Measurements from ENCODE around the gene MRPS17. TPM values are rescaled to one million over a fixed set of nuclear protein-coding genes. Genes with fewer than 3 reads are reported as not detected.
"Not testable (repeated sequence)": the region's sequence is repeated elsewhere in the genome, so short reads cannot be mapped to it uniquely, and the experiment has no call there.

Gene MRPS17
- polyA plus RNA-seq (ENCODE audit: insufficient read length), result 10.7 TPM

DNA sequence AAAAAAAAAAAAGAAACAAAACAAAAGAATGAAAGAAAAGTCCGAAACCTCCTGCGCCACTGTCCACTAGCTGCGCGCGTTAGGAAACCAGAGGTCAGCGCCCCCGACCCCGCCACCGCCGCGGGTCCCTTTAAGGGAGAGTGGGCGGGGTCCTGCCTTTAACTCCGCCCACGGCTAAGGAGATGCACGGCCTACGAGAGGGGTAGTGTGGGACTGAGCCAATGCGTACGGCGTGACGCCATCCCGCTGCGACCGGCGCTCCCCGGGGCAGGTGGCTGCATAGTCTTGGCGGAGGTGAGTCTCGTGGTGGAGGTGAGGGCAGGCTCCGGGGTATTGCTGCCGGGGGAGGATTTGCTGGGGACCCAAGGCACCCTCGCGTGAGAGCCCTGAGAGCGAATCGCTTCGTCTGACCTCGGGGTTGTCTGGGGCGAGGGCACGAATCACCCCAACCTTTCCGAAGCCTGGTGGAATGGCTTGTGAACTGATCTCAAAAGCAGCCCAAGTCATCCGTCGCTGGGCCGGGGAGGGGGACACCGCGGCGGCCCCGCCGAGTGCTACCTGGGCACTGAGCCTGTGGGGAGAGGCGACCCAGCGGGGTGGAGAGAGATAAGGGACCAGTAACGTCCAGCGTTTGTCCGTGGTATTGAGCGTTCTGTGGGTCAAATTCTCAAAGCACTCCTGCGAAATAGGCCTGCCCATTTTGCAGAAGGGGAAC, at the start of gene MRPS17:
Gene MRPS17, plus strand, starts transcription at position 241 of the 715 bp plus-strand sequence. CDS start 1,319 bp downstream, outside the sequence.
- peak; percentile 90 for DNase-seq

DNA sequence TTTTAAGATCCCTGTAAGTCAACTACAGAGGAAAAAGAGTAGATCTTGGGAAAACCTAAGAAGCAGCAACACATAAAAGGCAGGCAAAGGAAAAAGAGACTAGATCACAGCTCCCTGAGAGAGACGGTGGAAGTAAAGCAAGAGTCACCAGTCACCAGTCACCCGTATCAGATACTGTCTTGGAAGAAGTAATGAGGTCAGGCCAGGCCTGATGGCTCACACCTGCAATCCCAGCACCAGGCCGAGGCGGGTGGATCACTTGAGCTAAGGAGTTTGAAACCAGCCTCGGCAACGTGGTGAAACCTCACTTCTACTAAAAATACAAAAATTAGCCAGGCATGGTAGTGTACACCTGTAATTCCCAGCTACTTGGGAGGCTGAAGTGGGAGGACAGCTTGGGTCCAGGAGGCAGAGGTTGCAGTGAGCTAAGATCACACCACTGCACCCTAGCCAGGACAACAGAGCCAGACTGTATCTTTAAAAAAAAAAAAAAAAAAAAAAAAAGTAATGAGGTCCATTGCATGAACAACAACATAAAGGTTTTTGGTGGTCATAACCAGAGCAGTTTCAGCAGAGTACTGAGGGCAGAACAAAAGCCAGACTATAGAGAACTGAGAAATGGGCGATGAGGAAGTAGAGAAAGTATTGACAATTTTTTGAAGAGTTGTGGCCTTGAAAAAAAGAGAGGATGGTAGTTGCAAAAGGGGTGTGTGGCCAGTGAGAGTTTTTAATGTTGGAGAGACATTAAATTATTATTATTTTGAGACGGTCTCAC, 47.5 kb upstream of the MRPS17 start:
- DNase-seq, result no peak

DNA sequence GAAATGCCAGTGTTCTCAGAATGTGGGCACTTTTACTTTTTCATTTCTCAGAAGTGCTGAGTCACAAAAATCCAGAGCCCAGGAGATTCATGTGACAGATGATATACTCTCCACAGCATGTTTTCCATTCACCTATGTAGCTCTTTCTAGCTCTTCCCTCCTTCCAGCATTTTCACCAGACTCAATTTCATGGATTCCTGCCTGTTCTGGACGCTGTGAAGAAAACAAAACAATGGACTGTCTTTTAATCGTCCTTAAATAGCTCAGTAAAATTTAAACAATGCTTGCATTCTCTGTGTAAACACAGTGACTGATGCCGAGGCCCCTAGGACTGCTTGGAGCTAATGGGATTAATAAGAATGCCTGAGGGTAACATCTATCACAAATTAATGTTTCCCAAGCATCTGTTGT, 38.9 kb upstream of the MRPS17 start:
- no peak for DNase-seq

DNA sequence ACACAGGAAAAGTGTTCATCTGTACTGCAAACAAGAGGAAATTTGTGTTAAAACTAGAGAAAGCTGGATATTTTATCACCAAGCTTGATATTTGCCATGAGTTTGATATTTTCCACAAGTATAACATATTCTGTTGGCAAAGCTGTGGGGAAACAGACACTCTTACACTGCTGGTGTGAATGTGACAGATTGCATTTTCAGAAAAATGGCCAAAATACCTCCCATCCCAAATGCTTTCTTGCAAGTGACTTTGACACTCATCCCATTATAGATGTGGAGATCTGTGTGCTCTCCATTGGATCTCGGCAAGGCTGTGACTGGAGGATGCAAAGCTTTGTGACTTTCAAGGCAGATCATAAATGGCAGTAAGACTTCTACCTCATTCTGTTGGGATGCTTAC, 33.9 kb upstream of the MRPS17 start:
- DNase-seq, result no peak

DNA sequence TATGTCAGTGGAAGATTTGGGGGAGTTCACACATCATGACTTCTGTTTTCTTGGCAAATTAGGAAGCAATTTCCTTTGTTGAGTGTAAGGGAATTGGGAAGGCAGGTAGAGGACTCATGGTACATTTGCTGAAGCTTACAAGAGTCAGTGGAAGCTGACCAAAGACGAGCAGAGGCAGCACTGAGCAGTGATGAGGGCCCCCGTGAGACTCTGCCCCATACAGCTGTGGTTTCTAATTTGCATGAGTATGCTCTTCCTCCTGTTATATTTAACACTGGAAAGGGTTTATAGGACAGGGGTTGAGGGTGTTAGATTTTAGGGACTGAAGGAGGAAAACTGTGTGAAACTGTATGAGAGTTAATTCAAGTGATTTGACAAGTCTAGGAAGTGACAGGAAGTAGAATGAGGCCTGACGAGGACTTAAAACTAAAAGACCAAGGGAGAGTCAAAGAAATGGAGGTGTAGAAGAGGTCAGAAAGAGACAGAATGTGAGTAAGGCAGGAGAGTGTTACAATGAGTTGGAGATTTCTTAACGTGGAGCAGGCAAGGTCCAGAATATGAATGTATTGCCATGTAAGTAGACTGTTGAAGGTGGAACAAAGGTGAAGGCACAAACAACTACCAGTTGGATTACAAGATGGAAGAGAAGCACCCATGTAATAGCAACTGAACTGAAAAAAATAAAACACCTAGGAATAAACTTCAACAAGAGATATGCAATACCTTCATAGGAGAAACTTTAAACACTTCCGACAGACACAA, 23.5 kb upstream of the MRPS17 start:
- DNase-seq, result no peak

DNA sequence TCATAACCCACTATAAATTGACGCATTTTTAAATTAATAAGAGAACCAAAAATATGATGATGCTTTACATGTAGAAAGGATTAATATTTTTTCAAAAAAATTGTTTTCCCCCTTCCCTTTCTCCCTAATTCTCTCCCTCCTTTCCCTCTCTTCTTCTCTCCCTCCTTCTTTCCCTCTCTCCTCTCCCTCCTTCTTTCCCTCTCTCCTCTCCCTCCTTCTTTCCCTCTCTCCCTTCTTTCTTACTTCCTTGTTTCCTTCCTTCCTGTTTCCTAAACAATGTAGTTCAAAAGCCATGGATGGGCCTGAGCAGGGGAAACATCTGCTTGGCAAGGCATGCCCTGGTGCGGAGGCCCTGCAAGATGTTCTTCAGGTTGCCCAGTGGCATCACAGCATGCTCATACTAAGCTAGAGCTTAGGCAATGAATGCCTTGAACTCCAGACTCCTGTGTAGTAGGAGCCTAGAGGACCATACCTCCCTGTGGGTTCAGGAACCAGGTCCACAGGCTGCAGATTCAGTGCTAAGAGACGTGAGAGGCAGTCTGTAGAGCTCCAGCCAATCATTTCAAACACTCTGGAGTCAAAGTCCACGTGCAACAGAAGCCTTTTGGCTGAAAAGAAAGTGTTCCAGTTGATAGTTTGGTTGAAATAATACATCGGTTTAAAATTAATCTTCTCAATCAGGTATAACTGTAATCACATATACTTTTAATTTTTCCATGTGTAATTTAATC, 20.1 kb upstream of the MRPS17 start:
- no peak for DNase-seq

DNA sequence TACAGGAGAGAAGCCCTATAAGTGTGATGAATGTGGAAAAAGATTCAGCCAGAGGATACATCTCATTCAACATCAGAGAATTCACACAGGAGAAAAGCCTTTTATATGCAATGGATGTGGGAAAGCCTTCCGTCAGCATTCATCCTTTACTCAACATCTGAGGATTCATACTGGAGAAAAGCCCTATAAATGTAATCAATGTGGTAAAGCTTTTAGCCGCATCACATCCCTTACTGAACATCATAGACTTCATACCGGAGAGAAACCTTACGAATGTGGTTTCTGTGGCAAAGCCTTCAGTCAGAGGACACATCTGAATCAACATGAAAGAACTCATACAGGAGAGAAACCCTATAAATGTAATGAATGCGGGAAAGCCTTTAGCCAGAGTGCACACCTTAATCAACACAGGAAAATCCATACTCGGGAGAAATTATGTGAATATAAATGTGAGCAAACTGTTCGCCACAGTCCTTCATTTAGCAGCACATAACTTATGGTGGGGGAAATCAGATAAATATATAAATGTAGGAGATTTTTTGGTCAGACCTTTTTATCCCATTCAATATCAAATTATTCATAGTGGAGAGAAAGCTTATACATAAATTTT, 12.1 kb upstream of the MRPS17 start:
- no peak for DNase-seq

DNA sequence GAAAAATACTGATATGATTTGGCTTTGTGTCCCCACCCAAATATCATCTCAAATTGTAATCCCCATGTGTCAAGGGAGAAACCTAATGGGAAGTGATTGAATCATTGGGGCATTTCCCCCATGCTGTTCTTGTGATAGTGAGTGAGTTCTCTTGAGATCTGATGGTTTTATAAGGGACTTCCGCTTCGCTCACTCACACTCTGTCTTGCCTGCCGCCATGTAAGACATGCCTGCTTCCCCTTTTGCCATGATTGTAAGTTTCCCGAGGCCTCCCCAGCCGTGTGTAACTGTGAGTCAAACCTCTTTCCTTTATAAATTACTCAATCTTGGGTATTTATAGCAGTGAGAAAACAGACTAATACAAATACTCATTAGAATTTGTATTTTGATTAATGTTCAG, 5.1 kb upstream of the MRPS17 start:
- DNase-seq, result no peak

DNA sequence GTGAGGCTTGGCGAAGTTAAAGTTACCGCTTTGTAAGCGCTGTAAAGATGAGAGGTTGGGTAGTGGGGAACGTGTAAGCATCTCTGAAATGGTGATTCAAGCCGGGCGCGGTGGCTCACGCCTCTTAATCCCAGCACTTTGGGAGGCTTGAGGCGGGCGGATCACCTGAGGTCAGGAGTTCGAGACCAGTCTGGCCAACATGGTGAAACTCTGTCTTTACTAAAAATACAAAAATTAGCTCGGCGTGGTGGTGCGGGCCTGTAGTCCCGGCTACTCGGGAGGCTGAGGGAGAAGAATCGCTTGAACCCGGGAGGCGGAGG, 635 bp downstream of the MRPS17 start:
- not testable (repeated sequence) for DNase-seq

DNA sequence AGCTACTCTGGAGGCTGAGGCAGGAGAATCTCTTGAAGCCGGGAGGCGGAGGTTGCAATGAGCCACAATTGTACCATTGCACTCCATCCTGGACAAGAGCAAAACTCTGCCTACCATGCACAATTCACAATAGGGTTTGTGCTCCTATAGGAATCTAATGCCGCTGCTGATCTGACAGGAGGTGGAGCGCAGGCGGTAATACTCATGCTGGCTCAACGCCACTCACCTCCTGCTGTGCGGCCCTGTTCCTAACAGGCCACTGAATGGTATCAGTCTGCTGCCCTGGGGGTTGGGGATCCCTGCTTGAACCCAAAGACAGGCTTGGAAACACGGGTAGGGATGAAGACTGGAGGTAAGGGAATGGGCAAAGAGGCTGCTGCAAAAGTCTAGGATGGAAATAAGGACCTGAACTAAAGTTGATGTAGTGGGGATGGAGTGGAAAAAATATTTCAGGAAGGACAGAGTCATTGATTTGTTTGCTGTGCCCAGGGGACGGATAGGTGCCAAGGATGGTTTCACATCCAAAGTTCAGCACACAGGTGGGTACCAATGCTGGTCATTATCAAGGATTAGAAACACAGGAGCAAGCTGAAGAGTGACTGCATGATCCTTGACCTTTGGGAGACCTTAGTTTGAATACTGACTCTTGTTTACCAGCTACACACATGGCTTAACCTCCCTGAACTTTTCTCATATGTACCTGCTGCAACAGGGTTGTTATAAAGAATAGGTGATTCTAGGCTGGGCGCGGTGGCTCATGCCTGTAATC, 2.2 kb downstream of the MRPS17 start:
- no peak for DNase-seq

DNA sequence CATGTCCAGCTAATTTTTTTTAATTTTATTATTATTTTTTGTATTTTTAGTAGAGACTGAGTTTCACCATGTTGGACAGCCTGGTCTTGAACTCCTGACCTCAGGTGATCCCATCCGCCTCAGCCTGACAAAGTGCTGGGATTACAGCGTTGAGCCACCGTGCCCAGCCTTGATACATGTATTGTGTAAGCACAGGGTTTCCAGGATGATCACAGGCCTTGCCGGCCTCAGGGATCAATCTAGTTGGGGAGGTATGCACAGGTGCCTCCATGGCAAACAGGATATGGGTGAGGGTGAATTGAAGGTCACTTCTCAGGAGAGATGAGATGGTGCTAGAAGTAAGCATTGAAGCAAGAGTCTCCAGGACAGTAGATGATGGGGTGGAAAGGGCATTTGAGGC, 5.5 kb downstream of the MRPS17 start:
- no peak for DNase-seq

DNA sequence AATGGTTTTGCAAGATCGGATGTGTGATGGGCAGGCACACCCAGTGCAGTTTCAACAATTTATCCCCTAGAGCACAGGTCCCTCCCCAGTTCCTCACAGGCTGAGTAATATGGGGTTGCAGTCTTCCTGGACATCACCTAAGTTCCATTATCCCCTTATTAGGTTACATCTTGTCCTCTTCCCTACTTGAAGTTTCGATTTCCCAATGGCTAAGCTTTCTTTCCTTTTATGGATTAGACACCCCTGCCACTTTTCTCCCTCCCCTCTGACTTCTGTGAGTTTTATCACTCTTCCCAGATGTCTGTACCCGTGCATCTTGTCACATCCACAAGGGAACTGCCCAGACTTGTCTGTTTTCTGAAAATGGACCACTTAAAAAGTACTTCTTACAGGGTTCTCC, 10.3 kb downstream of the MRPS17 start:
- no peak for DNase-seq

DNA sequence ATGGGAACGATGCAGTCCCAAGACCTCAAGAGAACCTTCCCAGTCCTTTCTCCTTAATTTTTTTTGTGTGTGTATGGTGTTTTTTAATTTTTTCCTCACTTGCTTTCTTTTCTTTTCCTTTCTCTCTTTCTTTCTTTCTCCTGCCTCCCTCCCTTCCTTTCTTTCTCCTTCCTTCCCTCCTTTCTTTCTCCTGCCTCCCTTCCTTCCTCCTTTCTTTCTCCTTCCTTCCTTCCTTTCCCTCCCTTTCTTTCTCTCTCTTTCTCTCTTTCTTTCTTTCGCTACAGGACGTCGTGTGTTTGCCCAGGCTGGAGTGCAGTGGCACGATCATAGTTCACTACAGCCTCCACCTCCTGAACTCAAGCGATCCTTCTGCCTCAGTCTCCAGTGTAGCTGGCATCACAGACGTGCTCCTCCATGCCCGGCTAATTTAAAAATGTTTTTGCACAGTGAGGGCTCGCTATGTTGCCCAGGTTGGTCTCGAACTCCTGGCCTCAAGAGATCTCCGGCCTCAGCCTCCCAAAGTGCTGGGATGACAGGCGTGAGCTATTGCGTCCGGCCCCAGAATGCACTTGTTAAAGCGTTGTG, 12.0 kb downstream of the MRPS17 start:
- no peak for DNase-seq

DNA sequence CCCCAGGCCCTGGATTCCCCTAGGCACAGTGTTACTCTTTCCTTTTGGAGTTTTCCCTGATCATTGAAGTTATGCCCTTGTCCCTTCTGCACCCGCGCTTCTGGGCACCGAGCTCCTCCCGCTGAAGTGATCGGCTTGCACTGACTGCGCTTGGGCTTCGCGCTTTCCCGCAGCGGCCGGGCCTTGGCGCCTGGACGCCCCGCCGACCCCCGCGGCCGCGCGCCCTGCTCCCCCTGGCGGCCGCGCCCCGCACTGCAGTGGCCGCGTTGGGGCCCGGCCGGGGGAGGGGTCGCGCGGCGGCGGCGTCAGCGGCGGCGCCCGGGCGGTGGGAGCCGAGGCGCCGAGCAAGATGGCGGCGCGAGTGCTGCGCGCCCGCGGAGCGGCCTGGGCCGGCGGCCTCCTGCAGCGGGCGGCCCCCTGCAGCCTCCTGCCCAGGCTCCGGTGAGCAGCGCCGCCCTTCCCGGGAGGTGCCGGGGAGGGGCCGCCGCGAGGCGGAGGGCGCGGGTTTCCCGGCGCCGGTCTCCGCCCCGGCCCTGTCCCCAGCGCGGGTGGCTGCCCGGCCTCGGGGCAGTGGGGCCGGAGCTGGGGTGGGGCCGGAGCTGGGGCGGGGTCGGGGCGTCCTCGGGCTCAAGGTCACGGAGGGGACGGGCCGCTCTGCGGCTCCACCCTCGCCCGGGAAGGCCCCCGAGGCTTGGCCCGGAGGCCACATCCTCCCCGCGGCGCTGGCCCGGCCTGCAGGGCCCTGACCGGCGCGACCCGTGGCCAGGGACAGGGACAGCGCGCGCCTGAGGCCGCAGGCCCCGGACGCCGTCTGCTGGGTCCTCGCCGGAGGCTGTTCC, 12.8 kb downstream of the MRPS17 start, which contains the start of gene NIPSNAP2:
Gene NIPSNAP2, plus strand, starts transcription at position 325 of the 839 bp plus-strand sequence. Its CDS starts 25 bp downstream, at position 350.
- DNase-seq, result peak; percentile 74

DNA sequence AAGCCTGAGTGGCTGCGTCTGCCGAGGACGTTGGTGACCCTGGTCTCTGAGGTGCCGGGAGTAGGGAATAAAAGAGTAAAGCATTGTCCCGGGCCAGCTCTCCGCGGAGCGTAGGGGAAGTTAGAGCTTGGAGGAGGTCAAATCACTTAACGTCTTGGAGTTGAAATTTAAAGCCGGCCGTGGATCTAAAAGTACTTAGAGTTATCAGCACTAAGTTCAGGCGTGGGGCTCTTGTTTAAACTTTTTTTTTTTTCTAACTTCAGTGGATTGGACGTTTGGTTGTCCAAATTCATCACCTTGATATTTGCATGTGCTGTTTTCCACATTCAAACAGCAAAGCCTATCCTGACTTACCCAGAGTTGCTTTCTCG, 13.4 kb downstream of the MRPS17 start:
- DNase-seq, result peak; percentile 51

DNA sequence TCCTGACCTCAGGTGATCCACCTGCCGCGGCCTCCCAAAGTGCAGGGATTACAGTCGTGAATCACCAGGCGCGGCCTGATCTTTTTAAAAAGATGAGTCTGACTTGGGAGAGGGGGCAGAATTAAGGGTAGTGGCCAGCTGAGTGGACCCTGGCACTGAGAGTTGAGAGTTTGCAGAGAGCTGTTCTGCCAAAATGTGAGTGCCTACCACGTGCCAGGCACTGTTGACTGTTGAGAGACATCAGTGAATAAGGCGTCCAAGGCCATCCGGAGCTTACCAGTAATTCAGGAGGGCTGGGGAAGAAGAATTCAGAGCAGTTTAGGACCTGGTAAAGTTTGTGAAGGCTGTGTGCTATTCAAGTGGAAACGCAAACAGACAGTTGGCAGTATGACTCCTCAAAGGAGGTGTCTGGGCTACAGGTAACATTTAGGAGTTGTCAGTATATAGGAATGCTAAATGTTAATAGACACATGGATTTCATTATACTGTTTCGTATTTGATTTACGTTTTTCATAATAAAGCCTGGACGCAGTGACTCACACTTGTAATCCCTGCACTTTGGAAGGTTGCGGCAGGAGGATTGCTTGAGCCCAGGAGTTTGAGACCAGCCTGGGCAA, 14.2 kb downstream of the MRPS17 start:
- DNase-seq, result no peak

DNA sequence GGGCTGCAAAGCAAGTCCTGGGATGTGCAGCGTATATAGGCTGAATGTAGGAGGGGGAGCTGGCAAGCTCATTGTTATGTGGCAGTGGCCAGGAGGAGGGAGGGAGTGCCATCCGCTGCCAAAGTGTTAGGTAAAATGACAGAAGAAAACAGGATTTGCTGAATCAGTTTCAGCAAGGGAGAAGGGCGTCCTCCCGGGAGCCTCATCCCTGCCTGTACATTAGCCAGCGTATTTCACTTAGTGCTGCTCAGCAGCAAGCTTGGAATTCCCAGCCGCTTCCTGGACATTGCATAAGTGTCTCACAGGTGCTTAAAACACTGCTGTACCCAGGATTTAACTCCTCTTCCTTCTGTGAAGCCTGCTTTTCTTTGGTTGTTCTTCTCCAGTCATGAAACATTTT, 15.2 kb downstream of the MRPS17 start:
- no peak for DNase-seq

DNA sequence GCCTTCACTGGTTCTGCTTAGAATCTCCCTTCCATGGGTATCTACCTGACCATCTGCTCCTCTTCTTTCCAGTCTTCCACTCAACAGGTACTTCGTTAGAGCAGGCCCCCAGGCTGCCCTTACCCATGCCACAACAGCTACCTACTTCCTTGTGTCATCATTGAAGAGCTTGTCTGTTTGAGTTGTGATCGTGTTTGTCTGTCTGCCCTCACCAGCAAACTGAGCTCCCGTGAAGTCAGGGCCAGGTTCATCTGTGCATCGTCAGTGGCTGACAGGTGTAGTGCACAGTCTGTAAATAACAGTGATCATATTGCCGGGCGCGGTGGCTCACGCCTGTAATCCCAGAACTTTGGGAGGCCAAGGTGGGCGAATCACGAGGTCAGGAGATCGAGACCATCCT, 17.7 kb downstream of the MRPS17 start:
- DNase-seq, result no peak

DNA sequence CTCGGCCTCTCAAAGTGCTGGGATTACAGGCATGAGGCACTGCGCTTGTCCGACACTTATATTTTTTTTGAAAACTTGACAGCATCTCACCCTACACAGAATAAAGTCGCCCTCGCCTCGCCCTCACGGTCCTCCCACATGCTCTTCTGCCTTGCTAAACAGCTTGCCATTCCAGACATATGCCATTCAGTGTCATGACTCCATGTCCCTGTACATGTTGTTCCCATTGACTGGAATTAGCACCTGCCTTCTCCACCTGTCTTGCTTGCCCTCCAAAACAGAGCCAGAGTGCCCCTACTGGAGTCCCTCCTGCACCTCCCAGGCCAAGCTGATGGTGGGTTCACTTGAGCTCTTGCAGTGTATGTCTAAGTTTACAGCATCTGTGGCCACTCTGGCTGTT, 18.9 kb downstream of the MRPS17 start:
- DNase-seq, result no peak

DNA sequence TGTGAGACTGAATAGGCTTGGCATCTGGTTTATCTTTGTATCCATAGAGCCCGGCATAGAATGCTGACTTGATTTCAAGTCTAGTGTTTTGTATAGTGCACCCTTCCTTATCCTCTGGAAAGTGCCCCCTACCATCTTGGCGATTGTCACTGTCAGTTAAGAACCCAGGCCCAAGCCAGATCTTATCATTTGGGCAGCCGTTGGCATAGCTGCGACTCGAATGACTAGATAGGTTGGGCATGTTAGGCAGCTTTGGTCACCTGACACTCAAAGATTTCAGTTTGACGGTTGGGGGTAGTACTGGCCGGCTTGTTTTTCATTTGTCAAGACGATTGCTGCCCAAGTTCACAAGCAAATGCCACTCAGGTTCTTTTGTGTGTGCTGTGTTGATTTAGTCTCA, 19.3 kb downstream of the MRPS17 start:
- DNase-seq, result no peak

Data from hindlimb muscle (tissue), 1 donor.